ENCODE results near the gene HP1BP3.

DNA sequence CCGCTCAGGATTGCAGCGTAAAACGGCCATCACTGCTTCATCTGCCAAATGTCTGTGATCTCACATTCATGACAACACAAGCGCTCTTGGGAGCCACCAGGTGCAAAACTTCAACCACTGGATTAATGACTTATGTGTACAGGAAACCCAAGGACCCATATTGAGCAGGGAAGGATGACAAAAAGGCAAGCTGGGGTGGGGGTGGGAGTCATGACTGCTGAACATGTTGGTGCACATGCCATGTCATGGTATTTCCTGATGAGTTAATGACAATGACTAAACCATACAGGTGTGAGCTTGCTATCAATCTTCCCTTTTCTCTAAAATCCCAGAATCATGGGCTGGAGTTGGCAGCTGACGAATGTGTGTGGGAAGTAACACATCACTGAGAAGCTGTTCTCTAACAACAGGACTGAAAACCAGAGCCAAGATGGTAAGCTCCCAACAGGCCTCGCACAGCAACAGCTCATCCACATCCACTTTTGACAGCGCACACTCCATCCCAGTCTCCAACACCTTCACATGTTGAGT lies 51.5 kb downstream of the HP1BP3 start:
- TF ChIP-seq, protein P1, sequence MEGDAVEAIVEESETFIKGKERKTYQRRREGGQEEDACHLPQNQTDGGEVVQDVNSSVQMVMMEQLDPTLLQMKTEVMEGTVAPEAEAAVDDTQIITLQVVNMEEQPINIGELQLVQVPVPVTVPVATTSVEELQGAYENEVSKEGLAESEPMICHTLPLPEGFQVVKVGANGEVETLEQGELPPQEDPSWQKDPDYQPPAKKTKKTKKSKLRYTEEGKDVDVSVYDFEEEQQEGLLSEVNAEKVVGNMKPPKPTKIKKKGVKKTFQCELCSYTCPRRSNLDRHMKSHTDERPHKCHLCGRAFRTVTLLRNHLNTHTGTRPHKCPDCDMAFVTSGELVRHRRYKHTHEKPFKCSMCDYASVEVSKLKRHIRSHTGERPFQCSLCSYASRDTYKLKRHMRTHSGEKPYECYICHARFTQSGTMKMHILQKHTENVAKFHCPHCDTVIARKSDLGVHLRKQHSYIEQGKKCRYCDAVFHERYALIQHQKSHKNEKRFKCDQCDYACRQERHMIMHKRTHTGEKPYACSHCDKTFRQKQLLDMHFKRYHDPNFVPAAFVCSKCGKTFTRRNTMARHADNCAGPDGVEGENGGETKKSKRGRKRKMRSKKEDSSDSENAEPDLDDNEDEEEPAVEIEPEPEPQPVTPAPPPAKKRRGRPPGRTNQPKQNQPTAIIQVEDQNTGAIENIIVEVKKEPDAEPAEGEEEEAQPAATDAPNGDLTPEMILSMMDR (IDR thresholded peaks at IDR 0.05), result no peak
- TF ChIP-seq POLR2AphosphoS5 (IDR thresholded peaks at IDR 0.05) (no peak), EP300 (IDR thresholded peaks at IDR 0.05) (no peak)

All from gastroesophageal sphincter (tissue), 3 donors.